ENCODE results near the gene LTA.

Gene LTA, protein sequence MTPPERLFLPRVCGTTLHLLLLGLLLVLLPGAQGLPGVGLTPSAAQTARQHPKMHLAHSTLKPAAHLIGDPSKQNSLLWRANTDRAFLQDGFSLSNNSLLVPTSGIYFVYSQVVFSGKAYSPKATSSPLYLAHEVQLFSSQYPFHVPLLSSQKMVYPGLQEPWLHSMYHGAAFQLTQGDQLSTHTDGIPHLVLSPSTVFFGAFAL

DNA sequence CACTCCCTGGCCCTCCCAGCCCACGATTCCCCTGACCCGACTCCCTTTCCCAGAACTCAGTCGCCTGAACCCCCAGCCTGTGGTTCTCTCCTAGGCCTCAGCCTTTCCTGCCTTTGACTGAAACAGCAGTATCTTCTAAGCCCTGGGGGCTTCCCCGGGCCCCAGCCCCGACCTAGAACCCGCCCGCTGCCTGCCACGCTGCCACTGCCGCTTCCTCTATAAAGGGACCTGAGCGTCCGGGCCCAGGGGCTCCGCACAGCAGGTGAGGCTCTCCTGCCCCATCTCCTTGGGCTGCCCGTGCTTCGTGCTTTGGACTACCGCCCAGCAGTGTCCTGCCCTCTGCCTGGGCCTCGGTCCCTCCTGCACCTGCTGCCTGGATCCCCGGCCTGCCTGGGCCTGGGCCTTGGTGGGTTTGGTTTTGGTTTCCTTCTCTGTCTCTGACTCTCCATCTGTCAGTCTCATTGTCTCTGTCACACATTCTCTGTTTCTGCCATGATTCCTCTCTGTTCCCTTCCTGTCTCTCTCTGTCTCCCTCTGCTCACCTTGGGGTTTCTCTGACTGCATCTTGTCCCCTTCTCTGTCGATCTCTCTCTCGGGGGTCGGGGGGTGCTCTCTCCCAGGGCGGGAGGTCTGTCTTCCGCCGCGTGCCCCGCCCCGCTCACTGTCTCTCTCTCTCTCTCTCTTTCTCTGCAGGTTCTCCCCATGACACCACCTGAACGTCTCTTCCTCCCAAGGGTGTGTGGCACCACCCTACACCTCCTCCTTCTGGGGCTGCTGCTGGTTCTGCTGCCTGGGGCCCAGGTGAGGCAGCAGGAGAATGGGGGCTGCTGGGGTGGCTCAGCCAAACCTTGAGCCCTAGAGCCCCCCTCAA is at the start of gene LTA:
TSS of gene LTA (plus strand) at position 249 of the 871 bp plus-strand sequence. CDS start at position 703, 454 bp downstream.
- H3K4me3 ChIP-seq (ENCODE audit: low read depth, low read length): no peak within 1 kb of the TSS
- no peaks in the 10 kb centered on the region for H3K9me3 ChIP-seq (ENCODE audit: control insufficient read depth, insufficient read depth, low read depth, low read length)
- TF ChIP-seq ZNF366 (tag by site-specific recombination; conservative IDR thresholded peaks at IDR 0.05): 0 out of 2 replicates have a peak, but pooled peaks have one; percentile 12
- no peak for TF ChIP-seq MZF1 (tag by site-specific recombination; IDR thresholded peaks at IDR 0.05; ENCODE audit: borderline replicate concordance)
- TF ChIP-seq GFI1B (tag by site-specific recombination; IDR thresholded peaks at IDR 0.05): no peak
- no peak for TF ChIP-seq ZNF10 (tag by site-specific recombination; IDR thresholded peaks at IDR 0.05)
- H3K36me3 ChIP-seq (ENCODE audit: control insufficient read depth in 2 of 2, insufficient read depth in 1 of 2, low read length in 2 of 2): no peaks in the 10 kb centered on the region
- ChIA-PET POLR2A (no interaction called here), CTCF (interaction anchor here (5.5 to 18.7 kb wide), 3 partner anchors 8 to 26 kb away, joined by 48 to 518 read pairs (median 71); partner anchors contain the start of genes LTB and NCR3)
- H3K4me1 ChIP-seq (ENCODE audit: control insufficient read depth, insufficient read depth, low read length): no peaks in the 10 kb centered on the region
- H3K27ac ChIP-seq (ENCODE audit: extremely low read depth, low read depth, low read length): no peak within 1 kb of the TSS

DNA sequence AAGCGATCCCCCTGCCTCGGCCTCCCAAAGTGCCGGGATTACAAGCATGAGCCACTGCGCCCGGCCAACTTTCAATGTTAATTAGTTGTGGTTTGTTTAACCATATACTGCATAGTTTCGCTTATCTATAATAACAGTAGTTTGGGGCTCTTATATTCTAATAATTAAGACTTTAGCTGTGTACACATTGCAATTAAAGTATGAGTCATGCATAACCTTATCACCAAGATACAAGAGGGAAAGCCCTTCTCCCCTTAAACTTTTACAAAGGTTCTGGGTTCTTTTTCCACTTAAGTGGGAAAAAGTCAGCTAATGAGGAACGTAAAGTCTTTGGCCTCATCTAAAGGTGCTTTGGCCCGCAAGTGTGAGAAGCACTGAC is 46.5 kb upstream of the LTA start:
- peaks cover 6 to 16% of the 10 kb centered on the region in 2 experiments; a peak in 2 of 3 replicates for H3K36me3 ChIP-seq (ENCODE audit: control insufficient read depth in 2 of 2, insufficient read depth in 1 of 2, low read length in 2 of 2)
- H3K4me3 ChIP-seq (ENCODE audit: low read depth, low read length): no peak overlapping the region
- H3K9me3 ChIP-seq (ENCODE audit: control insufficient read depth, insufficient read depth, low read depth, low read length): no peaks in the 10 kb centered on the region
- ChIA-PET POLR2A (interaction anchor here (0.6 to 2.2 kb wide), 5 partner anchors 10 to 286 kb away, joined by 3 to 11 read pairs (median 6); partner anchors contain the start of genes DDX39B and MICB), CTCF (interaction anchor here (0.6 to 1.5 kb wide), 2 partner anchors 16 to 22 kb away, joined by 5 to 6 read pairs; partner anchors contain the start of genes DDX39B and NFKBIL1)
- no peak overlapping the region for H3K27ac ChIP-seq (ENCODE audit: extremely low read depth, low read depth, low read length)
- peaks cover 3% of the 10 kb centered on the region for H3K4me1 ChIP-seq (ENCODE audit: control insufficient read depth, insufficient read depth, low read length)
- TF ChIP-seq RBAK (tag by site-specific recombination; IDR thresholded peaks at IDR 0.05): no peak
- TF ChIP-seq ZNF664 (tag by site-specific recombination; IDR thresholded peaks at IDR 0.05): no peak
- no peak for TF ChIP-seq ZNF132 (tag by site-specific recombination; IDR thresholded peaks at IDR 0.05; ENCODE audit: borderline replicate concordance)
- TF ChIP-seq ZNF76 (tag by site-specific recombination; IDR thresholded peaks at IDR 0.05; ENCODE audit: borderline replicate concordance, low read depth): no peak
- TF ChIP-seq PRDM10 (tag by site-specific recombination; IDR thresholded peaks at IDR 0.05): no peak
- TF ChIP-seq ZNF600 (tag by site-specific recombination; IDR thresholded peaks at IDR 0.05): no peak
- no peak for TF ChIP-seq BCL11B (tag by site-specific recombination; IDR thresholded peaks at IDR 0.05; ENCODE audit: low read depth)
- 0 out of 2 replicates have a peak, but pooled peaks have one; percentile 25 for TF ChIP-seq ZNF366 (tag by site-specific recombination; conservative IDR thresholded peaks at IDR 0.05)
- no peak for TF ChIP-seq ZNF311 (tag by site-specific recombination; IDR thresholded peaks at IDR 0.05; ENCODE audit: borderline replicate concordance)
- TF ChIP-seq, protein P1, sequence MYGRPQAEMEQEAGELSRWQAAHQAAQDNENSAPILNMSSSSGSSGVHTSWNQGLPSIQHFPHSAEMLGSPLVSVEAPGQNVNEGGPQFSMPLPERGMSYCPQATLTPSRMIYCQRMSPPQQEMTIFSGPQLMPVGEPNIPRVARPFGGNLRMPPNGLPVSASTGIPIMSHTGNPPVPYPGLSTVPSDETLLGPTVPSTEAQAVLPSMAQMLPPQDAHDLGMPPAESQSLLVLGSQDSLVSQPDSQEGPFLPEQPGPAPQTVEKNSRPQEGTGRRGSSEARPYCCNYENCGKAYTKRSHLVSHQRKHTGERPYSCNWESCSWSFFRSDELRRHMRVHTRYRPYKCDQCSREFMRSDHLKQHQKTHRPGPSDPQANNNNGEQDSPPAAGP (tag by site-specific recombination; IDR thresholded peaks at IDR 0.05): no peak
- no peak for TF ChIP-seq ZNF433 (tag by site-specific recombination; IDR thresholded peaks at IDR 0.05; ENCODE audit: low read depth)
- no peak for TF ChIP-seq MEIS1 (CRISPR knock-in tag; IDR thresholded peaks at IDR 0.05; ENCODE audit: borderline replicate concordance)
- no peak for TF ChIP-seq ZNF19 (tag by site-specific recombination; IDR thresholded peaks at IDR 0.05; ENCODE audit: low read depth)
- TF ChIP-seq GLI2 (tag by site-specific recombination; IDR thresholded peaks at IDR 0.05; ENCODE audit: borderline replicate concordance, low read depth): peak; percentile 33; the same call in 1 of the 2 replicates
- TF ChIP-seq GLI4 (tag by site-specific recombination; IDR thresholded peaks at IDR 0.05): no peak
- TF ChIP-seq OSR2 (tag by site-specific recombination; IDR thresholded peaks at IDR 0.05): peak; percentile 71
- peak; percentile 46; the same call in 1 of the 2 replicates for TF ChIP-seq ZNF629 (tag by site-specific recombination; IDR thresholded peaks at IDR 0.05)
- TF ChIP-seq ZXDB (tag by site-specific recombination; IDR thresholded peaks at IDR 0.05): no peak
- TF ChIP-seq ZNF133 (tag by site-specific recombination; IDR thresholded peaks at IDR 0.05): no peak
- TF ChIP-seq, protein P2, sequence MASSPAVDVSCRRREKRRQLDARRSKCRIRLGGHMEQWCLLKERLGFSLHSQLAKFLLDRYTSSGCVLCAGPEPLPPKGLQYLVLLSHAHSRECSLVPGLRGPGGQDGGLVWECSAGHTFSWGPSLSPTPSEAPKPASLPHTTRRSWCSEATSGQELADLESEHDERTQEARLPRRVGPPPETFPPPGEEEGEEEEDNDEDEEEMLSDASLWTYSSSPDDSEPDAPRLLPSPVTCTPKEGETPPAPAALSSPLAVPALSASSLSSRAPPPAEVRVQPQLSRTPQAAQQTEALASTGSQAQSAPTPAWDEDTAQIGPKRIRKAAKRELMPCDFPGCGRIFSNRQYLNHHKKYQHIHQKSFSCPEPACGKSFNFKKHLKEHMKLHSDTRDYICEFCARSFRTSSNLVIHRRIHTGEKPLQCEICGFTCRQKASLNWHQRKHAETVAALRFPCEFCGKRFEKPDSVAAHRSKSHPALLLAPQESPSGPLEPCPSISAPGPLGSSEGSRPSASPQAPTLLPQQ (tag by site-specific recombination; IDR thresholded peaks at IDR 0.05): no peak
- TF ChIP-seq ZFP41 (tag by site-specific recombination; IDR thresholded peaks at IDR 0.05; ENCODE audit: borderline replicate concordance): no peak
- no peak for TF ChIP-seq ZNF18 (tag by site-specific recombination; IDR thresholded peaks at IDR 0.05)
